Activated CD8-positive, alpha-beta memory T cell treated with anti-CD3 and anti-CD28 coated beads for 48 hours (primary cell): ENCODE results near the gene POLDIP3.
A peak's percentile ranks its signal among the peaks of the same experiment; 100 is the strongest.

Experiments used
- DNase-seq, 3 experiments: peaks; one replicate each; pipeline ENCODE4 v3.0.0-alpha.2; 2020; ENCODE audit warnings: low read depth in 2 of 3, low spot score in 2 of 3

Gene POLDIP3, protein sequence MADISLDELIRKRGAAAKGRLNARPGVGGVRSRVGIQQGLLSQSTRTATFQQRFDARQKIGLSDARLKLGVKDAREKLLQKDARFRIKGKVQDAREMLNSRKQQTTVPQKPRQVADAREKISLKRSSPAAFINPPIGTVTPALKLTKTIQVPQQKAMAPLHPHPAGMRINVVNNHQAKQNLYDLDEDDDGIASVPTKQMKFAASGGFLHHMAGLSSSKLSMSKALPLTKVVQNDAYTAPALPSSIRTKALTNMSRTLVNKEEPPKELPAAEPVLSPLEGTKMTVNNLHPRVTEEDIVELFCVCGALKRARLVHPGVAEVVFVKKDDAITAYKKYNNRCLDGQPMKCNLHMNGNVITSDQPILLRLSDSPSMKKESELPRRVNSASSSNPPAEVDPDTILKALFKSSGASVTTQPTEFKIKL

DNA sequence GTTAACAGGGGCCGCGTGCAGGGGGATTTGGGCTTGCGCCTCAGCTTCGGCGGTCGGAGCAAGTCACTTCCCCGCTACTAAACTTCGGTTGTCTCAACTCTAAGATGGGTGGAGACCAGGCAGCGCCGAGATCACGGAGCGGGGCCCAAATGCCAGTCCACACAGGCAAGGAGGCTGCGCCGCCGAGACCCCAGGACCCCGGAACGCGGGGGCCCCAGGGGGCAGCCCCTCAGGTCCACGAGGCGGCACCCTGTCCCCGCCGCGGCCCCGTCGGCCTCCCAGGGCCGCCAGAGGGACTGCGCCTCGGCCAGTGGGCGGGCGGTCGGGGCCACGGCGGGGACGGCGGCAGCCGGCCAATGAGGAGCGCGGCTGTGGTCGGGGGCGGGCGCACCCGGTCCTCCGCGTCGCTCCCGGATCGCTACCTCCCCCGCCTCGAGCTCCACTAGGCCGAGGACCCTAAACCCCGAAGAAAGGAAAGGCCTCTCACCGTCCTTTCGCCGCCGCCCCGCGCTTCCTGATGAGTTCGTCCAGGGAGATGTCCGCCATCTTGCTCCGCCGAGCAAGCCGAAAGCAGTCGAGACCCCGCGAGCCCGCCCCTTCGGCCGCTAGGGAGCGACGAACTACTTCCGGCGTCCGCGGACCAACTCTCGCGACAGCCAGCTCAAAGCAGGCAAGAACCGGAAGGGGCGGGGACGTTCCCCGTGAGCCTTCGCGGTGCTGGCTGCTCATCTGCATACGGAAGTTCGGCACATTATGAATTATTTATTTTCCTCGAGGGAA, at the start of gene POLDIP3:
Gene POLDIP3 (minus strand): TSS at position 572 of the 780 bp plus-strand sequence. CDS start 26 bp downstream, at position 546.
- peak; percentile 96 to 97 (median 97) for DNase-seq

- peak; percentile 55 to 91 (median 86) for DNase-seq
Observed at GRCh38 chr22:42661985-42662831, 47.5 kb upstream of the POLDIP3 start.

DNA sequence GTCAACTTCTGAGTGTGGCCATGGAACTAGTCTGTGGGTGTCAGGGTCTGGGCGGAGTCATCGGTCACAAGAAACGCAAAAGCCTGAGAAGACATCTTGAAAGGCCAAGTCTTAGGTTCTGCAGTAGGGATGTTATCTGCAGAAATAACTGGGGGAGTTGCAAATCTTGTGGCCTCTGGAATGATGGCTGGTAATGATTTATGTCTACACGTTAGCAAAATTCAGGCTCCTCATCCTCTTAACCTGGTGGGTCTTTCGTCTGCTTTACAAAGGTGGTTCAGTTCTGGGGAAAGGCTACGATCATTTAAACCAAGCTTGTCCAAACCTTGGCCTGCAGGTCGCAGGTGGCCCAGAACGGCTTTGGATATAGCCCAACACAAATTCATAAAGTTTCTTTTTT, 41.9 kb upstream of the POLDIP3 start:
- no peak for DNase-seq

DNA sequence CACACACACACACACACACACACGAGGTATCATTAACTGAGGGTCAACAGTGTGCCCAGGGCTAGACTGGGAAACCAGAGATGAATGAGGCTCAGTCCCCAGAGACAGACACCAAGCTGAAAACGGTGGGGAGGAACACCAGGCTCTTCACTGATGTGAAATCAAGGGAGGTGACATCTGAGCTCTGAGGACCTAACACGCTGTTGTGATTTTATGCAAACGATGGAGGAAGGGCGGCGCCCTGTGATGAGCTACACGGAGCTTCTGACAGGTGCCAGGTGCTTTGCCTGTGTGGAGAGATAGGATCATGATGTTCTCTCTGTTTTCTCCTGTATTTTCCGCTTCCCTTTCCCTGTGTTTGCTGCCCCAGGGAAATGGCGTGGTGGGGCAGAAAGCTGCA, 41.0 kb upstream of the POLDIP3 start:
- no peak for DNase-seq

DNA sequence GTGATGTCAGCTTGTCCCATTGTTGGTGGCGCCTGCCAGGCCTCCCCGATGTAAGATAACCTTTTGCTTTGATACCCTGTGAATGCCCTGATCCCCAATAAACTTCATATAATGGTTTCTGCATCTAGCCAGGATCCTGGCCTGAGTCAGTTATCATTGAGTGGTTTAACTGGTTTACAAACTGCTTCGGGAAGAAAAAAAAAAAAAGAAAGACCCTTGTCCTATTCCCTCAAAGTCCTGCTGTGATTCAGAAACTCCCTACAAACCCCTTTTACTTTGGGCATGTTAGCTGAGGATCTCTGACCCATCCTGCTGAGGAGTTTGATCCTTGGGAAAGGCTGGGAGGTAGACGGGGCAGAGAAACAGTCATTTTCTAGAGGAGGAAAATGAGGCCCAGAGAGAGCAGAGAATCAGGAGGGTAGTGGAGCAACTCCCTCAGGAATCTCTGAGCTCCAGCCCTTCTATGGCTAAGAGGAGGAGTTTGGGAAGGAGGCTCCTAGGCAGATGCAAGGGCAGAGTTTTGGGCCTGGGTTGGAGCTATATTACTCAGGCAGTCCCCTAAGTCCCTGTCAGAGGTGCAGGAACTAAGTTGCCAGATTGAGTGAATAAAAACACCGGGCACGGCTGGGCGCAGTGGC, 39.9 kb upstream of the POLDIP3 start:
- no peak for DNase-seq

GRCh38 chr22:42653999-42654398, 39.3 kb upstream of the POLDIP3 start:
- no peak for DNase-seq

DNA sequence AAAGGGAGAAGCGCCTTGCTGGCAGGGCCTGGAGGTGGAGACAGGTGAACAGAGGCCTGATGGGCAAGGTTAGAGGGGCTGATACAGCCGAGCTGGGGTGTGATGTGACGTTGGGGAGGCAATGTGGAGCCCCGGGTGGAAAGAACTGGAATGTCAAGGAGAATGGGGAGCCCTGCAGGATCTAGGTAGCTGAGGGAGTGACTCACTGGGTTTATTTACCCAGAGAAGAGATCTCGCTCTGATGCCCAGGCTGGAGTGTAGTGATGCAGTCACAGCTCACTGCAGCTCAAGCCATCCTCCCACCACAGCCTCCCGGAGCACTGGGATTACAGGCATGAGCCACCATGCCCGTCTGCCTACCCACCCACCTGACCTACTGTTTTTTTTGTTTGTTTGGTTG, 36.5 kb upstream of the POLDIP3 start:
- DNase-seq, result no peak

DNA sequence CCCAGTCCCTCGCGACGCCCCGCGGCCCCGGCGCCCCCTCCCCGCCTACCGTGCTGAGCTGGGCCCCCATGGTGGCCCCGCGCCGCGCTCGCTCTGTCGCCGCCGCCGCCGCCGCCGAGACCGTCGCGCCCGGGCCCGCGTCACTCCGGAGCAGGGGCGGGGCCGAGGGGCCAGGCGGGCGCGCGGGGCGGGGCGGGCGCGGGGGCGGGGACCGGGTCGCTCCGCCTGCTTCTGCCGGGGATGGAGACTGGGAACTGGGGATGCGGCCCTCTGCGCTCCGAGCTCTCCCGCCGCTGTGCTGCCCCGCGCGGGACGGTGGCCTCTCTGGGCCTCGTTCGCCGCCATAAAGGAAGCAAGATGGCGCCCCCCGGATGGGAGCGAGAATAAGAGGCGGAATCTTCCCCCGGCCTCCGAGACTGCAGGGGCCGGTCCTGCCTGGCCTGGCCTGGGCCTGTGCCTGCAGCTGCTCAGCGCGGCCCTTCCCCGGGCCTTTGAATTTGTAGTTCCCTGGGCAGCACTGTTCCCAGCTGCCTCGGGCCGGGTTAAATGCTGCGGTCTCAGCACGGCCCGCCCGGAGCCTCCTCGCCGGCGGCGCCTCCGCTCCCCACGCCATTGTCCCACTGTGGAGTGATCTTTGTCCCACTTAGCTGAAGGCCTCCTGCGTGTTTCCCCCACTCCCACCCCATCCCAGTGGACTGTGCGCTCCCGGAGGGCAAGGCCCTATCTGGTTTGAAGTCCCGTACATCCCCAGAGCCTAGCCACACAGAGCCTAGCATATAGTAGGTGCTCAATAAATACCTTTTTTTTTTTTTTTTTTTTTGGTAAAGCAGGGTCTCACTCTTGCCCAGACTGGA, 34.8 kb upstream of the POLDIP3 start, which contains the start of gene CYB5R3:
Gene CYB5R3 (minus strand): TSS at position 147 of the 854 bp plus-strand sequence. CDS start 77 bp downstream, at position 70.
- DNase-seq, result peak; percentile 59 to 70 (median 60)

DNA sequence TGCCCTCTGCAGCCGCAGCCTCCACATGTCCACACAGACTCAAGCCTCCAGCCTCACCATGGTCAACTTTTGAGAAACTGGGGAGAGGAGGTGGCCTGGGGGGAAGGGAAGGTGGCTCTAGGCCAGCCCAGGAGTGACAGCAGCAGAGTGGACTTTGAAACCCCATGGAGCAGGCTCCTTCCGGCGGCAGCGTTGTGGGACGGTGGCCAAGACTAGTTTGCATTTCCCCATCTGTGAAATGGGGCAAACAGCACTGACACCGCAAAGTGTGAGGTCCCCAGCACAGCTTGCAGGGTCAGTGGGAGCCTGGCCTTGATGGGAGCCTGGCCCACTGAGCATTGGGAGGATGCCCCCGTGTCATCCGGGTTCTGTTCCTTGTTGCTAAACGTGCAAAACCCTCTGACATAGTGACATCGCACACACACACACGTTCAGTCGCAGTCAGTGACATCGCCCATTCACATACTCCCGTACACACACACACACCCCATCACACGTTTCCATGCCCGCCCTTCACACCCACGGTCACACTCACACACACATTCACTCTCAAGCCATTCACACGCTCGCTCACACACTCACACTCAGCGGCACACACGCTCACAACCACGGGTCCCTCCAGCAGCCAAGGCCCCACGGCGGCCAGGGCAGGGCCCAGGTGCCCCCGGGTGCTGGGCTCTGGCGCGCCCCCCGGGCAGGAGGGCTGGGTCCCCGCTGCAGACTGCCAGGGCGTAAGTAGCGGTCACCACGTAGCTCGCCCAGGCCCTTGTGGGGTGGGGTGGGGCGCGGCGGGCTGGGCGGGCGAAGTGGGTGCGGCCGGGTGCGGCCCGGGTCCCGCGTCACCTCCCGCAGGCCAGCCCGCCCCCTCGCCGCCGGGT, 33.9 kb upstream of the POLDIP3 start:
- DNase-seq, result peak in 1 of 3 experiments; percentile 12

- DNase-seq, result no peak
Observed at GRCh38 chr22:42648017-42648367, 33.3 kb upstream of the POLDIP3 start.

GRCh38 chr22:42646569-42647525, 32.2 kb upstream of the POLDIP3 start:
- DNase-seq, result no peak

GRCh38 chr22:42645938-42646568, 31.4 kb upstream of the POLDIP3 start:
- no peak for DNase-seq

DNA sequence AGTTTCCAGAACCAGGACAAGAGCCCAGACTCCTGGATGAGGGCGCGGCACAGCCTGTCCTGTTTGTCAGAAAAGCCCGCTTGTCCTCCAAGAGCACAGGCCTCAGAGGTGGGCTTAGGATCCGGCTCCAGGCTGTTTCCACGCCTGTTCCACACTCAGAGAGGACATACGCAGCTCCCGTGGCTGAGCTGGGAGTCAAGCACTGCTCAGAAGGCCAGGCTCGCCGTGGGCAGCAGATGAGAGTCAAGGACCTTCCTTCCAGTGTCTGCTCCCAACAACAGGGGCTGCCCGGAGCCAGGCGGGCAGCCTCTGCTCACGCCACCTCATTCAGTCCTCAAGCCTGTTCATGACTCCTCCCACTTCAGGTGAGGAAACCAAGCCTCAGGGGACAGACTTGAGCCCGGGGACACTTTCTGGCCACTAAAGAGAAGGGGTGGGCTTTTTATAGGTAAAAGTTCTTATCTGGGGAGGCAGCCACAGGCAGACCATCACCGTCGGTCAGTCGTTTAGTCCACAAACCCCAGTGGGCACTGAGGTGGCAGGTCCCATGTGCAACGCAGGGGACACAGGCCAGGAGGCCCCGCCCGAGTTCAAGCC, 30.8 kb upstream of the POLDIP3 start:
- no peak for DNase-seq

- DNase-seq, result no peak
Observed at GRCh38 chr22:42644422-42645340, 30.0 kb upstream of the POLDIP3 start.

DNA sequence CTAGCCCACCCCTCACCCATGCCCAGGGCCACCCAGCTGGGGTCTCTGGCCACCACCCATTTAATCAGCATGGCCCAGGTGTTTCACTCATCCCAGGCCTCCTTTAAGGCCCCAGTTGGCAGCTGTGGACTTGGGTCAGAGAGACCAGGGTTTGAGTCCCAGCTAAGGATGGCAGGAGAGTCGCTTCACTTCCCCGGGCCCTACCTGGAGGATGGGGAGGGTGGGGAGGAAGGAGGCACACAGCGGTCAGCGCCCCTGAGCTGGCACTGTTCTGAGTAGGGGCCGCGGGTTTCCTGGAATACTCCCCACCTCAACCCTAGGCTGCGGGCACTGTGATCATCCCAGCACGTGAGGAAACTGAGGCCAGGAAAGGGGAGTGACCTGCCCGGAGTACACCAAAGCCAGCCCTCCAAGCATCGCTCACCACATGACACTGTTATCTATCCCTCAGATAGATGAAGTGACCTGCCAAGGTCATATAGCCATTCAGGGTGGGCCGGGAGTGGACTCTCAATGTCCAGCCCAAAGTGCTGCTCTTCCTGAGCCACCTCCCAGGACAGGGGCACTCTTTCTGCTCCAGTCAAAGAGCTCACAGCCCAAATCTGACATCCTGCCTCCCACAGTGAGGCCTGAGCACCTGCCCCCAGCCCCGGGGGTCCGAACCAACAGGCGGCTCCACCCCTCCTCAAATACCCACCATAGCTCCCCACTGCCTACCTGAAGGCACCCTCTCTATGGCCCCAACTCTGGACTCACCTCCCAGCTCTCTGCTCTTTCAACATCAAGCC, 29.1 kb upstream of the POLDIP3 start:
- no peak for DNase-seq
